Endothelial cell of umbilical vein (primary cell): ENCODE data around the gene RPH3AL.

Experiments
- CTCF ChIP-seq, 2 donors: IDR thresholded peaks; 1 replicate in 1 of 2; 2 replicates in 1 of 2; pipeline ENCODE4 v1.5.1; 2011; ENCODE audit warnings: low read length in 2 of 2, mild to moderate bottlenecking in 2 of 2, moderate library complexity in 2 of 2, control low read depth in 1 of 2, inconsistent platforms in 1 of 2, low read depth in 1 of 2; ENCODE audit not compliant: insufficient read depth in 1 of 2; ENCODE audit errors: extremely low read depth in 1 of 2
- EZH2 ChIP-seq: IDR thresholded peaks from 2 replicates; pipeline ENCODE4 v1.6.1; 2012; ENCODE audit warnings: borderline replicate concordance, low read depth, mild to moderate bottlenecking, moderate library complexity, low read length, inconsistent platforms; ENCODE audit not compliant: severe bottlenecking
- POLR2A ChIP-seq: IDR thresholded peaks from 2 replicates; pipeline ENCODE4 v1.6.1; 2012; ENCODE audit warnings: low read depth, mild to moderate bottlenecking, control low read depth, low read length
- POLR2AphosphoS5 ChIP-seq: IDR thresholded peaks from 2 replicates; pipeline ENCODE4 v1.6.1; 2012; ENCODE audit warnings: low read depth, mild to moderate bottlenecking, control low read depth, low read length, moderate library complexity; ENCODE audit not compliant: insufficient read depth

GRCh38 chr17:343875-344752 lies 8.5 kb downstream of the RPH3AL start:
- no peak for TF ChIP-seq POLR2A
- TF ChIP-seq CTCF (IDR thresholded peaks at IDR 0.05; ENCODE audit: extremely low read depth in 1 of 2, insufficient read depth in 1 of 2, low read depth in 1 of 2, low read length in 2 of 2) = no peak
- TF ChIP-seq POLR2AphosphoS5 = no peak
- no peak for TF ChIP-seq EZH2
